IMR-90 (cell line): Measurements from ENCODE around the gene TCF7L1. TPM values are rescaled to one million over a fixed set of nuclear protein-coding genes. Genes with fewer than 3 reads are reported as not detected.

ENCODE experiments used
- ATAC-seq: fragments of 200-7000 bp; cut with Tn5 transposase; 2 replicates; pipeline ENCODE4 v1.9.1; 2020; ENCODE audit warnings: low read depth, mild to moderate bottlenecking, moderate library complexity
- BruUV-seq: library from RNA; stranded (reverse); fragments of 400-500 nt; replicated peaks from 2 replicates; lab custom pipeline; 2021; lab: Mats Ljungman, UMichigan
- CTCF ChIA-PET: fragments of 300-600 bp; formaldehyde crosslinking; extraction: SDS; loops from one replicate; lab custom pipeline; 2021; ENCODE audit warnings: antibody characterized with exemption; lab: Yijun Ruan, JAX
- POLR2A ChIA-PET: fragments of 300-600 bp; sonication (Branson Sonifier 250); formaldehyde crosslinking; loops from one replicate; lab custom pipeline; 2022; ENCODE audit warnings: antibody characterized with exemption; ENCODE audit not compliant: unreplicated experiment; lab: Charles Lee
- DNase-seq: peaks from one replicate; pipeline ENCODE4 v3.0.0; 2013
- H2AFZ ChIP-seq: replicated peaks from 2 replicates; pipeline ENCODE3; 2013; ENCODE audit warnings: low read length, mild to moderate bottlenecking; ENCODE audit not compliant: poor library complexity
- H2AK5ac ChIP-seq: 2 replicates; pipeline ENCODE4 v1.6.1; 2013; ENCODE audit warnings: low read depth, low read length, inconsistent platforms
- H2AK9ac ChIP-seq: replicated peaks from 2 replicates; pipeline ENCODE3; 2013; ENCODE audit warnings: mild to moderate bottlenecking, low read depth, low read length, moderate library complexity; ENCODE audit not compliant: poor library complexity
- H2BK120ac ChIP-seq: 2 replicates; pipeline ENCODE4 v1.6.1; 2013; ENCODE audit warnings: low read depth, low read length, inconsistent platforms
- H2BK15ac ChIP-seq: 3 replicates; pipeline ENCODE4 v1.6.1; 2013; ENCODE audit warnings: low read depth, low read length, inconsistent platforms
- H2BK20ac ChIP-seq: 2 replicates; pipeline ENCODE4 v1.6.1; 2013; ENCODE audit warnings: low read depth, mild to moderate bottlenecking, inconsistent platforms, low read length, moderate library complexity
- H2BK5ac ChIP-seq: 2 replicates; pipeline ENCODE4 v1.6.1; 2013; ENCODE audit warnings: mild to moderate bottlenecking, low read depth, low read length, inconsistent platforms; ENCODE audit not compliant: poor library complexity, severe bottlenecking
- H3K14ac ChIP-seq: replicated peaks from 2 replicates; pipeline ENCODE4 v1.6.1; 2013; ENCODE audit warnings: low read depth, low read length, inconsistent platforms
- H3K18ac ChIP-seq: 2 replicates; pipeline ENCODE4 v1.6.1; 2013; ENCODE audit warnings: low read depth, low read length, control low read depth
- H3K23ac ChIP-seq: 2 replicates; pipeline ENCODE4 v1.6.1; 2013; ENCODE audit warnings: low read depth, low read length, inconsistent platforms
- H3K27ac ChIP-seq: 2 replicates; pipeline ENCODE4 v1.5.1; 2013; ENCODE audit warnings: mild to moderate bottlenecking, control low read depth, low read length; ENCODE audit not compliant: insufficient read depth
- H3K27me3 ChIP-seq: 2 replicates; pipeline ENCODE4 v1.6.1; 2013; ENCODE audit warnings: low read length; ENCODE audit not compliant: control insufficient read depth, insufficient read depth
- H3K36me3 ChIP-seq: 2 replicates; pipeline ENCODE4 v1.6.1; 2013; ENCODE audit warnings: low read length, mixed read lengths; ENCODE audit not compliant: control insufficient read depth, insufficient read depth
- H3K4ac ChIP-seq: 2 replicates; pipeline ENCODE4 v1.6.1; 2013; ENCODE audit warnings: low read depth, low read length, inconsistent platforms
- H3K4me1 ChIP-seq: 2 replicates; pipeline ENCODE4 v1.6.1; 2013; ENCODE audit warnings: low read length, mixed read lengths; ENCODE audit not compliant: control insufficient read depth, insufficient read depth
- H3K4me2 ChIP-seq: 2 replicates; pipeline ENCODE4 v1.6.1; 2013; ENCODE audit warnings: low read depth, mild to moderate bottlenecking, control low read depth, low read length, moderate library complexity
- H3K4me3 ChIP-seq: 2 replicates; pipeline ENCODE4 v1.5.1; 2013; ENCODE audit warnings: low read depth, mild to moderate bottlenecking, control low read depth, low read length, moderate library complexity; ENCODE audit not compliant: insufficient read depth
- H3K56ac ChIP-seq: 2 replicates; pipeline ENCODE4 v1.6.1; 2013; ENCODE audit warnings: low read length, inconsistent platforms; ENCODE audit not compliant: insufficient read depth; ENCODE audit errors: extremely low read depth
- H3K79me1 ChIP-seq, 2 experiments: 2 replicates each; pipeline ENCODE4 v1.6.1; 2013; ENCODE audit warnings: low read length in 2 of 2, inconsistent platforms in 1 of 2, low read depth in 1 of 2
- H3K9ac ChIP-seq: 2 replicates; pipeline ENCODE4 v1.6.1; 2013; ENCODE audit warnings: low read depth, low read length, control low read depth
- H3K9me1 ChIP-seq: 2 replicates; pipeline ENCODE4 v1.6.1; 2013; ENCODE audit warnings: low read length, inconsistent platforms; ENCODE audit not compliant: insufficient read depth
- H3K9me3 ChIP-seq: 2 replicates; pipeline ENCODE4 v1.6.1; 2013; ENCODE audit warnings: low read length; ENCODE audit not compliant: control insufficient read depth, insufficient read depth
- H4K20me1 ChIP-seq: 2 replicates; pipeline ENCODE4 v1.6.1; 2013; ENCODE audit warnings: low read length, inconsistent platforms; ENCODE audit not compliant: insufficient read depth
- H4K5ac ChIP-seq: 2 replicates; pipeline ENCODE4 v1.6.1; 2013; ENCODE audit warnings: mild to moderate bottlenecking, low read depth, low read length, control low read depth
- H4K8ac ChIP-seq, 2 experiments: 2 replicates each; pipeline ENCODE4 v1.6.1; 2013; ENCODE audit warnings: low read depth in 2 of 2, low read length in 2 of 2, control low read depth in 1 of 2, inconsistent platforms in 1 of 2
- H4K91ac ChIP-seq: 2 replicates; pipeline ENCODE4 v1.6.1; 2013; ENCODE audit warnings: low read depth, low read length, inconsistent platforms; ENCODE audit not compliant: insufficient read depth
- BHLHE40 ChIP-seq: fragments of 150-350 bp; IDR thresholded peaks from 2 replicates; pipeline ENCODE4 v1.6.1; 2016; ENCODE audit warnings: mild to moderate bottlenecking, low read depth, low read length
- CEBPB ChIP-seq: IDR thresholded peaks from 2 replicates; pipeline ENCODE4 v1.6.1; 2012; ENCODE audit warnings: low read depth, low read length, improper control_type of control experiment
- CHD1 ChIP-seq: IDR thresholded peaks from 2 replicates; pipeline ENCODE4 v1.6.1; 2012; ENCODE audit warnings: low read depth, low read length, improper control_type of control experiment
- CTCF ChIP-seq: conservative IDR thresholded peaks from 2 replicates; pipeline ENCODE4 v1.5.1; 2012; ENCODE audit warnings: mild to moderate bottlenecking, low read depth, low read length, improper control_type of control experiment
- ELK1 ChIP-seq: fragments of 150-350 bp; IDR thresholded peaks from 2 replicates; pipeline ENCODE4 v1.6.1; 2016; ENCODE audit warnings: low read depth, mild to moderate bottlenecking, low read length, moderate library complexity, borderline replicate concordance
- MAFK ChIP-seq: IDR thresholded peaks from 2 replicates; pipeline ENCODE4 v1.6.1; 2012; ENCODE audit warnings: low read depth, low read length, improper control_type of control experiment
- MXI1 ChIP-seq: IDR thresholded peaks from 2 replicates; pipeline ENCODE4 v1.6.1; 2012; ENCODE audit warnings: low read depth, mild to moderate bottlenecking, low read length, moderate library complexity, borderline replicate concordance
- NFE2L2 ChIP-seq: fragments of 150-350 bp; IDR thresholded peaks from 2 replicates; pipeline ENCODE4 v1.6.1; 2016; ENCODE audit warnings: low read depth, mild to moderate bottlenecking, low read length
- POLR2A ChIP-seq: IDR thresholded peaks from 2 replicates; pipeline ENCODE4 v1.6.1; 2012; ENCODE audit warnings: mild to moderate bottlenecking, low read depth, low read length
- RAD21 ChIP-seq: IDR thresholded peaks from 2 replicates; pipeline ENCODE4 v1.6.1; 2012; ENCODE audit warnings: low read length, improper control_type of control experiment
- RCOR1 ChIP-seq: IDR thresholded peaks from 2 replicates; pipeline ENCODE4 v1.6.1; 2012; ENCODE audit warnings: mild to moderate bottlenecking, low read length, improper control_type of control experiment; ENCODE audit not compliant: insufficient replicate concordance
- RFX5 ChIP-seq: IDR thresholded peaks from 2 replicates; pipeline ENCODE4 v1.8.0; 2012; ENCODE audit warnings: low read depth, mild to moderate bottlenecking, low read length, moderate library complexity
- USF2 ChIP-seq: fragments of 150-350 bp; IDR thresholded peaks from 2 replicates; pipeline ENCODE4 v1.6.1; 2017; ENCODE audit warnings: mild to moderate bottlenecking, antibody characterized with exemption, low read length, low read depth
- WGBS, 2 experiments: methylation state at CpG; one replicate each; pipeline versions ENCODE4 v1.1.5 to v1.1.7; 2013; ENCODE audit warnings: missing lambda C conversion rate in 2 of 2; ENCODE audit not compliant: insufficient read length in 1 of 2; ENCODE audit errors: extremely low coverage in 2 of 2; 5-methylcytosine and 5-hydroxymethylcytosine counted together
- dilution Hi-C: fragments of 300-500 bp; cut with HindIII; formaldehyde crosslinking; loops from one replicate; pipeline ENCODE4 v1.14.3; 2018; ENCODE audit warnings: low sequenced_read_pairs; ENCODE audit not compliant: unreplicated experiment
- in situ Hi-C: fragments of 300-500 bp; cut with MboI; formaldehyde crosslinking; loops from 3 replicates; pipeline ENCODE4 v1.14.3; 2019; ENCODE audit warnings: low sequenced_read_pairs, inconsistent platforms, mixed read lengths
- intact Hi-C: fragments of 100-400 bp; cut with micrococcal nuclease; formaldehyde crosslinking; loops from 2 replicates; pipeline ENCODE4 v1.10.0; 2022
- polyA plus RNA-seq, 3 experiments: library from polyadenylated mRNA; depleted of rRNA; stranded (reverse); fragments of >200 nt; gene quantifications; 2 replicates each; pipeline ENCODE4 v1.2.3, GENCODE V29; 2012; ENCODE audit warnings: low replicate concordance in 1 of 3
- total RNA-seq: library from RNA; depleted of rRNA; stranded (reverse); fragments of >200 nt; gene quantifications from 2 replicates; pipeline ENCODE4 v1.2.3, GENCODE V29; 2012

The TCF7L1 gene
- total and polyA plus RNA-seq, 2 of the 4 experiments (the other 2 are of a cell fraction), result 0.72 to 11.1 TPM

GRCh38 chr2:85194780-85195480, 61.7 kb downstream of the TCF7L1 start:
- Histone ChIP-seq H4K5ac (no peak overlapping the region), H2AK9ac (no peak overlapping the region), H4K8ac (no peak overlapping the region), H3K79me1 (peaks cover 39 to 81% of the 10 kb centered on the region in 2 experiments), H3K18ac (no peak overlapping the region), H4K20me1 (peaks cover 40% of the 10 kb centered on the region; the same call in 1 of the 2 replicates), H2BK20ac (no peak overlapping the region), H3K27ac (no peak overlapping the region), H3K14ac (no peak overlapping the region), H3K9ac (no peak overlapping the region), H3K9me1 (peaks cover 9% of the 10 kb centered on the region; the same call in 1 of the 2 replicates), H4K91ac (no peak overlapping the region), H3K9me3 (no peaks in the 10 kb centered on the region), H3K23ac (no peak overlapping the region), H3K27me3 (no peaks in the 10 kb centered on the region), H3K4me1 (peaks cover 2% of the 10 kb centered on the region; the same call in 1 of the 2 replicates), H2BK120ac (no peak overlapping the region), H3K4me3 (no peak overlapping the region), H3K4me2 (no peak overlapping the region), H2BK5ac (no peak overlapping the region), H3K56ac (no peak overlapping the region), H3K36me3 (no peaks in the 10 kb centered on the region), H2AFZ (no peak overlapping the region), H3K4ac (no peak overlapping the region), H2AK5ac (no peak overlapping the region), H2BK15ac (no peak overlapping the region)
- TF ChIP-seq RCOR1, result no peak
- no peak for TF ChIP-seq POLR2A
- no peak for TF ChIP-seq NFE2L2
- no peak for TF ChIP-seq MAFK
- TF ChIP-seq ELK1, result no peak
- TF ChIP-seq RAD21, result no peak
- TF ChIP-seq MXI1, result no peak
- no peak for TF ChIP-seq CTCF
- no peak for TF ChIP-seq RFX5
- TF ChIP-seq CHD1, result no peak
- TF ChIP-seq USF2, result no peak
- no peak for TF ChIP-seq BHLHE40
- TF ChIP-seq CEBPB, result no peak
- no peak for DNase-seq
- WGBS, 2 experiments, result 90% methylated on average over 2 of the region's 8 CpGs; no CpG with 5 or more reads in 1 of the 2 experiments
- dilution Hi-C loops, result no loop called here
- CTCF ChIA-PET, result interaction anchor here (1.1 kb wide), 1 partner anchor 9 kb away, joined by 3 read pairs; no protein-coding TSS in a partner anchor
- intact Hi-C loops, result no loop called here
- ATAC-seq, result no peak
- in situ Hi-C loops, result no loop called here
- POLR2A ChIA-PET, result no interaction called here
- BruUV-seq, result no TSS peak
